Measurements from ENCODE around the gene ANO8. TPM values are rescaled to one million over a fixed set of nuclear protein-coding genes. Genes with fewer than 3 reads are reported as not detected.

Gene ANO8
- total and polyA plus RNA-seq, 2 of the 8 experiments (the other 6 are each of a cell fraction or from before 2014, with no cell fraction given) = 9.5 to 20.7 TPM

DNA sequence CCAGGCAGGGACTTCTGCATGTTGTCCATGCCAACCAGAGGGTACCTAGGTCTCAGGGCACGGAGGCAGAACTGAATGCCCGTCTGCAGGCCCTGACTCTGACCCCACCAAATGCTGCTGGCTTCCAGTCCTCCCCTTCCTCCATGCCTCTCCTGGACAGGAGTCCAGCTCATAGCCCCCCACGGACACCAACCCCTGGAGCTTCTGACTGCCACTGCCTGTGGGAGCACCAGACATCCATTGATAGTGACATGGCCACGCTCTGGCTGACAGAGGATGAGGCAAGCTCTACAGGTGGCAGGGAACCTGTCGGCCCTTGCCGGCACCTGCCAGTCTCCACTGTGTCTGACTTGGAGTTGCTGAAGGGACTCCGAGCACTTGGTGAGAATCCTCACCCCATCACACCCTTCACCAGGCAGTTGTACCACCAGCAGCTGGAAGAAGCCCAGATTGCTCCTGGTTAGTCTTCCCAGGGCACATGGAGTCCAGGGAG, 51.1 kb downstream of the ANO8 start:
- H3K9ac ChIP-seq (replicated peaks in 1 of 4; ENCODE audit: extremely low read depth in 1 of 4, low read depth in 3 of 4, low read length in 3 of 4) = no peak overlapping the region
- H3K36me3 ChIP-seq (ENCODE audit: control insufficient read depth in 2 of 4, insufficient read depth in 4 of 4, low read length in 3 of 4) = peaks cover 0 to 3% (median 0%) of the 10 kb centered on the region in 4 experiments; a peak in 1 of 8 replicates
- no peaks in the 10 kb centered on the region for H3K79me2 ChIP-seq (ENCODE audit: control insufficient read depth in 1 of 2, insufficient read depth in 2 of 2, low read length in 2 of 2)
- H3K23ac ChIP-seq (ENCODE audit: insufficient read length) = no peak overlapping the region
- no peak overlapping the region for H2BK120ac ChIP-seq (replicated peaks; ENCODE audit: low read depth, low read length)
- 93% methylated on average over 7 of the region's 7 CpGs; no CpG with 5 or more reads in 1 of the 2 experiments for WGBS, 2 experiments (ENCODE audit: extremely low coverage in 1 of 2, insufficient coverage in 1 of 2, insufficient read length in 1 of 2, insufficient replicate concordance in 2 of 2, low coverage in 1 of 2, low lambda C conversion rate in 2 of 2, missing lambda C conversion rate in 1 of 2)
- H3K18ac ChIP-seq (ENCODE audit: extremely low read depth, low read length) = no peak overlapping the region
- H2BK15ac ChIP-seq (ENCODE audit: low read length) = no peak overlapping the region
- H3K4me3 ChIP-seq (ENCODE audit: extremely low read depth in 1 of 4, insufficient read depth in 2 of 4, low read depth in 3 of 4, low read length in 4 of 4) = no peak overlapping the region
- POLR2A ChIA-PET (ENCODE audit: partially characterized antibody) = interaction anchor here (0.7 to 9.0 kb wide), 14 partner anchors 8 to 214 kb away, joined by 3 to 113 read pairs (median 4); partner anchors contain the start of genes BABAM1, MRPL34, OCEL1 and USE1
- no peak overlapping the region for H2BK5ac ChIP-seq (ENCODE audit: low read depth, low read length)
- FAIRE-seq = no peak
- no peak overlapping the region for H3K56ac ChIP-seq (replicated peaks; ENCODE audit: insufficient read length, low read depth, low read length)
- H4K5ac ChIP-seq (ENCODE audit: insufficient read length, low read depth, low read length) = no peak overlapping the region
- peaks cover 0 to 6% of the 10 kb centered on the region in 2 experiments; a peak in 1 of 4 replicates for H3K9me3 ChIP-seq (ENCODE audit: insufficient read depth in 2 of 2, low read depth in 1 of 2, low read length in 1 of 2)
- no peak overlapping the region for H2AK5ac ChIP-seq (ENCODE audit: low read depth, low read length)
- H3K4ac ChIP-seq (replicated peaks; ENCODE audit: insufficient read length, low read depth, low read length) = no peak overlapping the region
- no peak overlapping the region for H3K27ac ChIP-seq (ENCODE audit: low read depth, low read length)
- DNase-seq (ENCODE audit: low read depth in 1 of 2, low spot score in 2 of 2) = no peak
- H3K4me2 ChIP-seq (ENCODE audit: insufficient read depth in 1 of 2, low read depth in 2 of 2, low read length in 2 of 2) = no peak overlapping the region
- H4K8ac ChIP-seq (ENCODE audit: extremely low read depth, insufficient read depth, low read length) = no peak overlapping the region
- CTCF ChIA-PET (ENCODE audit: partially characterized antibody) = interaction anchor here (0.7 to 5.7 kb wide), 32 partner anchors 7 to 215 kb away, joined by 3 to 56 read pairs (median 4); partner anchors contain the start of genes BABAM1, OCEL1 and USHBP1
- H3K27me3 ChIP-seq (replicated peaks in 1 of 4; ENCODE audit: control insufficient read depth in 3 of 4, extremely low read depth in 1 of 4, insufficient read depth in 3 of 4, low read length in 3 of 4) = peaks cover 0 to 3% (median 0%) of the 10 kb centered on the region in 4 experiments; a peak in 3 of 7 replicates
- H3K79me1 ChIP-seq (ENCODE audit: low read depth, low read length) = no peaks in the 10 kb centered on the region; the same call in 1 of the 2 replicates
- H2BK12ac ChIP-seq (ENCODE audit: low read depth, low read length) = no peak overlapping the region
- H3K4me1 ChIP-seq (replicated peaks in 1 of 4; ENCODE audit: control insufficient read depth in 3 of 4, insufficient read depth in 4 of 4, low read length in 3 of 4) = peaks cover 0 to 3% (median under 1%) of the 10 kb centered on the region in 4 experiments; a peak in 3 of 7 replicates
- no peak overlapping the region for H3K14ac ChIP-seq (ENCODE audit: insufficient read length)
- no peak overlapping the region for H2AFZ ChIP-seq (ENCODE audit: low read length)
- no peak overlapping the region for H4K91ac ChIP-seq (replicated peaks; ENCODE audit: insufficient read length, low read length)
- peaks cover 0 to 3% of the 10 kb centered on the region in 2 experiments for H4K20me1 ChIP-seq (replicated peaks in 1 of 2; ENCODE audit: control insufficient read depth in 1 of 2, insufficient read depth in 2 of 2, low read length in 2 of 2)
- no peak overlapping the region for H2BK20ac ChIP-seq (ENCODE audit: low read length)
- H3K23me2 ChIP-seq (ENCODE audit: low read depth, low read length) = no peaks in the 10 kb centered on the region; the same call in 1 of the 2 replicates
- TF ChIP-seq SUZ12 (IDR thresholded peaks at IDR 0.05; ENCODE audit: low read length) = no peak
- TF ChIP-seq ASH2L (IDR thresholded peaks at IDR 0.05; ENCODE audit: low read length) = no peak
- no peak for TF ChIP-seq CBX8 (IDR thresholded peaks at IDR 0.05; ENCODE audit: borderline replicate concordance, low read depth, low read length)
- no peak for TF ChIP-seq SRF (IDR thresholded peaks at IDR 0.05; ENCODE audit: low read depth, low read length)
- TF ChIP-seq POU5F1 (IDR thresholded peaks at IDR 0.05; ENCODE audit: low read depth, low read length) = no peak
- TF ChIP-seq BCL11A (IDR thresholded peaks at IDR 0.05; ENCODE audit: low read depth in 2 of 2, low read length in 2 of 2) = no peak
- TF ChIP-seq NRF1 (IDR thresholded peaks at IDR 0.05; ENCODE audit: low read depth, low read length) = no peak
- no peak for TF ChIP-seq TCF12 (IDR thresholded peaks at IDR 0.05; ENCODE audit: low read depth, low read length)
- no peak for TF ChIP-seq SIRT6 (IDR thresholded peaks at IDR 0.05; ENCODE audit: low read length)
- TF ChIP-seq CHD1 (IDR thresholded peaks at IDR 0.05; ENCODE audit: low read depth, low read length) = no peak
- no peak for TF ChIP-seq BACH1 (IDR thresholded peaks at IDR 0.05; ENCODE audit: low read length)
- TF ChIP-seq NANOG (IDR thresholded peaks at IDR 0.05; ENCODE audit: insufficient read depth, low read depth, low read length, poor library complexity, severe bottlenecking) = no peak
- TF ChIP-seq SP1 (IDR thresholded peaks at IDR 0.05; ENCODE audit: low read depth, low read length) = no peak
- TF ChIP-seq KDM1A (IDR thresholded peaks at IDR 0.05; ENCODE audit: borderline replicate concordance, low read length) = no peak
- no peak for TF ChIP-seq HDAC6 (IDR thresholded peaks at IDR 0.05; ENCODE audit: low read depth, low read length)

Measured in H1 (cell line).